Suppressor macrophage treated with lipopolysaccharide for 1 hour (primary cell): ENCODE measurements around the gene AKIRIN2.

Experiments
- DNase-seq, 3 donors: peaks; one replicate each; pipeline ENCODE4 v3.0.0-alpha.2; 2020 to 2022

The AKIRIN2 gene

DNA sequence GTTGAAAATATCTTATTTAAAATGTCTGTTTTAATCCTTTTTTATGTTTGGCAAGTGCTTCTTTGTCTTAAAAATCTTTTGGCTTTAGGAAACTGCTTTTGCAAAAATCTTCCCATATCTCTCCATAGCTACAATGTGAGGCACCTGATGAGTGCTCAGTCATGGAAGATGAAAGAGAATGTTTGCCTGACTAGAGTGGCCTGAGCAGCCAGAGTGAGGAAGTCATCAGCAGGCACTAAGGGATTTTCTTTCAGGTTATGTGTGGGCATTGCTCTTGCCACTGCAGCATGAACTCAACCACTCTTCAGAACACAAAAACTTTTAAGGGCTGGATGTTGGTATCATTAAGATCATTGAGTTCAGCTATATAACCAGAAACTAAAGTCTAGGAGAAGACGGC, 47.9 kb downstream of the AKIRIN2 start:
- DNase-seq: no peak

GRCh38 chr6:87653074-87653962, 48.7 kb downstream of the AKIRIN2 start:
- DNase-seq: no peak

GRCh38 chr6:87645080-87645479, 57.0 kb downstream of the AKIRIN2 start:
- no peak for DNase-seq

DNA sequence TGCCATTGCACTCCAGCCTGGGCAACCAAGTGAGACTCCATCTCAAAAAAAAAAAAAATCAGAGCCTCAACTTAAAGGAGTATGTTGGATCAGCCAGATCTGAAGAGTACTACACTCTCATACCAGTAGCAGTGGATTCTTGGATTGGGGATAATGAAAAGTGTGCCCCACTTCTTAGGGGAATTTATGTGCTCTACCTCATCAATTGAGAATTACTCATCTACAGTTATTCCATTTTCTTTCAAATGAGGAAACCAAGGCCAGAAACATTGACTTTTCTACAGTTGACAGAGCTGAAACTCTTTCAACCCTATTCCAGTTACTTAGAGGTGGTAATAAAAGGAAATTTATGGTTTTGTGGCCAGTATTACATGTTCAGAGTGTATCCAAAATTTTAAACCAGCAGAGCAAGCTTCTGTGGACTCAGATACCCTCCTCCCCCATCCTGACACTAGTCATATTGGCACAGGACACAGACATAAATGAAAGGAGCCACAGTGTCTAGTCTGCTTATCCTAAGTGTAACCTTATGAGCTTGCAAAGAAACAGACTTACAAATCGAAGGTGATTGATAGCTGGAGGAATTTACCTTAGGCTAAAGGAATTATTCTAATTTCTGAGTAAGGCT, 60.9 kb downstream of the AKIRIN2 start:
- no peak for DNase-seq

DNA sequence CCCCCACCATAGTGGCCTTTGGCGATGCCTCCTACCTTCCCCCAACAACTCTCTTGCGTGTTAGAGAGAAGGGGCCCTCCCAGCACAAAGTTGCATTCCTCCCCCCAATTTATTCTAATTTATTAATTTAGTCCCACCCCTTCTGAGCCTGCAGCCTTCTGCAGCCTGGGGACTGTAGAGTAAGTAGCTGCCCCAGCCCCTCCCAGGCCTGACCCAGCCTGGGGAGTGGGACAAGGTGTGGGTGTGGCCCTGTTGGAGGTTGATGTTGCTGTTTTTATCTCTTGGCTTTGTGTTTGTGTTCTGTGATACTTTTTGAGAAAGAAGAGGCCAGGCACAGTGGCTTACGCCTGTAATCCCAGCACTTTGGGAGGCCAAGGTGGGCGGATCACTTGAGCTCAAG, 62.7 kb downstream of the AKIRIN2 start:
- no peak for DNase-seq

- DNase-seq: no peak
Observed at GRCh38 chr6:87637106-87637505, 64.9 kb downstream of the AKIRIN2 start.

DNA sequence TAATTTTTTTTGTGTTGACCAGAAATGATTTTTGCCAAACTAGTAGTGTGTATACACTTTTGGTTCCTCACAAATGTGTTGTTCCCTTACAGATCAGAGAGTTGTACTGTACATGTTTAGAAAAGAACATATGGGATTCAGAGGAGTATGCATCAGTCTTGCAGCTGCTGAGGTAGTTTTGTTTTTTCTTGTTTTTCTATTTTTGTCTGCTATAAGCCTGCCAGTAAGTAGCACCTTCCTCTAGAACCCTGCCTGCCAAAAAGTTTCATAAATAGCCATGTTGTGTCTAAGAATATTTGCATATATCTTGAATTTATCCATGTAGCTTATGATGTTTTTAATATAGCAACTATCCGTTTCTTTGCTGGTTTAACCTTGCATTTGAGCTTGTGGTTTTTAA, 65.7 kb downstream of the AKIRIN2 start:
- no peak for DNase-seq

DNA sequence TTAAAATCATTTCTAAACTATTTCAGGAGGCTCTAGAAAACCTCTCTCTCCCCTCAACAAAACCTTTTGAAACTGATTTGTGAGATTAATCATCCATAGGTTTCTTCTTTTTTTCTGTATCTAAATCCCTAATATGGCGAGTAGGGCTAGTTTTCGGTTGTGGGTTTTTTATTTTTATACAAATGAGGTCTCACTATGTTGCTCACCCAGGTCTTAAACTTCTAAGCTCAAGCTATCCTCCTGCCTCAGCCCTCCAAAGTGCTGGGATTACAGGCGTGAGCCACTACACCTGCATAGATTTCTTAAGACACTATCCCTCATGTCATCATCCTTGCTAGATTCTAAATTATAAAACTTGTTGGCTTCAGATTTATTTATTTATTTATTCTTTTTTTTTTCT, 68.2 kb downstream of the AKIRIN2 start:
- no peak for DNase-seq

GRCh38 chr6:87630746-87631145, 71.3 kb downstream of the AKIRIN2 start:
- DNase-seq: no peak

GRCh38 chr6:87628881-87629280, 73.2 kb downstream of the AKIRIN2 start:
- DNase-seq: no peak

- peak in 1 of 3 donors; percentile 4 for DNase-seq
Observed at GRCh38 chr6:87628424-87628823, 73.6 kb downstream of the AKIRIN2 start.
